Immature natural killer cell (primary cell): ENCODE data around the gene LRRN1. TPM values are rescaled to one million over a fixed set of nuclear protein-coding genes. Genes with fewer than 3 reads are reported as not detected.

Experiments used
- DNase-seq, 3 donors: peaks; one replicate each; pipeline ENCODE4 v3.0.0; 2022; ENCODE audit warnings: mixed read lengths in 1 of 3
- H3K27ac Mint-ChIP-seq, 6 donors: one replicate each; pipeline ENCODE4 v1.8.0; 2020; ENCODE audit warnings: mixed read lengths in 6 of 6, mild to moderate bottlenecking in 5 of 6, inconsistent platforms in 4 of 6, moderate library complexity in 3 of 6
- H3K27me3 Mint-ChIP-seq, 3 donors: one replicate each; pipeline ENCODE4 v1.8.0; 2020 to 2021; ENCODE audit warnings: low read depth in 3 of 3, mild to moderate bottlenecking in 3 of 3, mixed read lengths in 3 of 3, moderate library complexity in 3 of 3, inconsistent platforms in 1 of 3
- H3K36me3 Mint-ChIP-seq, 3 donors: one replicate each; pipeline ENCODE4 v1.8.0; 2020; ENCODE audit warnings: mixed read lengths in 3 of 3, inconsistent platforms in 2 of 3, mild to moderate bottlenecking in 2 of 3
- H3K4me1 Mint-ChIP-seq, 2 donors: one replicate each; pipeline ENCODE4 v1.8.0; 2020; ENCODE audit warnings: inconsistent platforms in 2 of 2, mild to moderate bottlenecking in 2 of 2, mixed read lengths in 2 of 2, moderate library complexity in 1 of 2
- H3K4me3 Mint-ChIP-seq, 5 donors: one replicate each; pipeline ENCODE4 v1.8.0; 2020; ENCODE audit warnings: mild to moderate bottlenecking in 5 of 5, mixed read lengths in 5 of 5, inconsistent platforms in 3 of 5, moderate library complexity in 3 of 5
- H3K9me3 Mint-ChIP-seq, 6 donors: one replicate each; pipeline ENCODE4 v1.8.0; 2020; ENCODE audit warnings: mild to moderate bottlenecking in 6 of 6, mixed read lengths in 6 of 6, inconsistent platforms in 4 of 6, moderate library complexity in 3 of 6
- polyA plus RNA-seq, 3 donors: library from polyadenylated mRNA; unstranded; fragments of 300-500 nt; fragmentation: Illumina TruSeq; gene quantifications; one replicate each; pipeline ENCODE4 v1.2.3, GENCODE V29; 2021

The LRRN1 gene
- polyA plus RNA-seq, 3 donors from 2014 or later = 0.30 to 0.84 TPM; not detected in 1

- Mint-ChIP-seq H3K4me3 (no peak overlapping the region), H3K9me3 (no peaks in the 10 kb centered on the region), H3K27me3 (peaks cover 0 to 3% (median 2%) of the 10 kb centered on the region in 3 donors), H3K27ac (no peak overlapping the region), H3K4me1 (no peaks in the 10 kb centered on the region), H3K36me3 (peaks cover 0 to 3% (median 0%) of the 10 kb centered on the region in 3 donors)
- no peak for DNase-seq
Observed at GRCh38 chr3:3783696-3784095, 15.5 kb upstream of the LRRN1 start.

- Mint-ChIP-seq H3K4me3 (no peak overlapping the region), H3K4me1 (no peaks in the 10 kb centered on the region), H3K9me3 (peaks cover 0 to 7% (median 0%) of the 10 kb centered on the region in 6 donors), H3K27ac (no peak overlapping the region), H3K27me3 (peaks cover 0 to 7% (median 0%) of the 10 kb centered on the region in 3 donors), H3K36me3 (no peaks in the 10 kb centered on the region)
- no peak for DNase-seq
Observed at GRCh38 chr3:3792391-3792790, 6.8 kb upstream of the LRRN1 start.

- H3K4me3 Mint-ChIP-seq = peak overlapping the region; percentile 89 to 96 (median 91)
- peaks cover 0 to 8% (median 0%) of the 10 kb centered on the region in 6 donors for H3K9me3 Mint-ChIP-seq
- H3K27ac Mint-ChIP-seq = peak overlapping the region; percentile 23 to 86 (median 78)
- peak; percentile 33 to 54 (median 41) for DNase-seq
- H3K36me3 Mint-ChIP-seq = peaks cover 0 to 4% (median 0%) of the 10 kb centered on the region in 3 donors
- H3K4me1 Mint-ChIP-seq = peaks cover 18 to 22% of the 10 kb centered on the region in 2 donors
- peaks cover 4 to 16% (median 4%) of the 10 kb centered on the region in 3 donors for H3K27me3 Mint-ChIP-seq
Observed at GRCh38 chr3:3798631-3799113, 559 bp upstream of the LRRN1 start.

DNA sequence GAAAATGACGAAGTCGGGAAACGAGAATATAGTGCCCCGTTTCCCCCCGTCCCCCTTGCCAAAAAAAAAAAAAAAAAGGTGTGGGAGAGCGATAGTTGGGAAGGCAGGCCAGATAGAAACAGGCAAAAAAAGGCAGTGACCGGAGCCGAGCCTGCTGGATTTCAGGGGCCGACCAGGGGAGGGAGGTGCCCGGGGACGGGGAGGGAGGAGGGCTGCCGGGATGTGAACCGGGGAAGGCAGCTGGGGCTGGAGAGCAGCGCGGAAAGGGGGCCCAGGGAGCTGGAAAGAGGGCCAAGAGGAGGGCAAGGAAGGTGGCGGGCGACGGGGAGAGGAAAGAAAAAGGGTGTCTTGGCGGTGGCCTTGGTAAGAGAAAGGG, 837 bp downstream of the LRRN1 start:
- peaks cover 0 to 4% (median 0%) of the 10 kb centered on the region in 3 donors for H3K36me3 Mint-ChIP-seq
- H3K27ac Mint-ChIP-seq = peak overlapping the region in 1 of 6 donors; percentile 17
- peaks cover 4 to 14% (median 4%) of the 10 kb centered on the region in 3 donors for H3K27me3 Mint-ChIP-seq
- H3K9me3 Mint-ChIP-seq = peaks cover 0 to 8% (median 0%) of the 10 kb centered on the region in 6 donors
- peak overlapping the region; percentile 74 to 89 (median 82) for H3K4me3 Mint-ChIP-seq
- peaks cover 18 to 22% of the 10 kb centered on the region in 2 donors for H3K4me1 Mint-ChIP-seq
- DNase-seq = no peak

DNA sequence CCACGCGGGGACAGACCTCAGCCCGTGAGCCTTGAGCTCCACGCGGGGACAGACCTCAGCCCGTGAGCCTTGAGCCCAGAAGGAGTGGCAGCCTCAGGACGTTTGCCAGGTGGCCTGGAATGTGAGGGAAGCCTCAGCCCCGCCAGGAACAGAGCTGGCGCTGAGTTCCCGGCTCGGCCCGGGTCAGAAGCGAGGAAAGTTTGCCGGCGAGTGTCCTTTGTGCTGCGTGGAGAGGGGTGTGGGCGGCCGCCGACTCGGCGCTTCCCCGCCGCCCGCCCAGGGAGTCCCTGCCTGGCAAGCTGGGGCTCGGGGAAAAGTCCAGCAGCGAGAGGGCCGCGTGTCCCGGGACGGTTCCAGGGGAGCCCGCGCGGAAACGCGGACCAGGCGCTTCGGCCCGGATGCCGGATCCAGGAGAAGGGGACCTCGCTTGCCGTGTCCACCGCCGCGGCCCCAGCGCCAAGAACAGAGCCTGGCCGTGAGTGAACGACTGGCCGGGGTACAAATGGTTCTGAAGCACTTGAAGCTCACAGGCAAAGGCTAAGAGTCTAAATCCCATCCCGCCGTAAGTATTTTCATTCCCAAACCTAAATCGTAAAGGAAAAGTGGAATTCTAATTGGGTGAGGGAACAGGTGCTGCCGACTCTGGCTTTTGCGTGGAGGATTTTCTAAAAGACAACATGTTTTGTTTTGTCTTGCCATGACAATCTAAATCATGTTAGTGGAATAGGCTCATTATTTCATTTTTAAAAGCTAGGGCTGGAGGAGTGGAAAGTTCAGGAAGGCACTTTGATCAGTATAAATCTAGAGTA, 1.7 kb downstream of the LRRN1 start:
- Mint-ChIP-seq H3K4me1 (peaks cover 18 to 22% of the 10 kb centered on the region in 2 donors), H3K36me3 (peaks cover 0 to 4% (median 0%) of the 10 kb centered on the region in 3 donors), H3K27me3 (peaks cover 4 to 14% (median 4%) of the 10 kb centered on the region in 3 donors), H3K27ac (peak overlapping the region in 1 of 6 donors; percentile 46), H3K4me3 (peak overlapping the region; percentile 55 to 89 (median 66)), H3K9me3 (peaks cover 0 to 6% (median 0%) of the 10 kb centered on the region in 6 donors)
- DNase-seq = no peak

- Mint-ChIP-seq H3K36me3 (peaks cover 0 to 4% (median 0%) of the 10 kb centered on the region in 3 donors), H3K4me3 (peak overlapping the region; percentile 55 to 67 (median 64)), H3K4me1 (peaks cover 18 to 22% of the 10 kb centered on the region in 2 donors), H3K9me3 (peaks cover 0 to 6% (median 0%) of the 10 kb centered on the region in 6 donors), H3K27me3 (peaks cover 4 to 14% (median 4%) of the 10 kb centered on the region in 3 donors), H3K27ac (peak overlapping the region in 1 of 6 donors; percentile 46)
- no peak for DNase-seq
Observed at GRCh38 chr3:3801494-3801841, 2.2 kb downstream of the LRRN1 start.

DNA sequence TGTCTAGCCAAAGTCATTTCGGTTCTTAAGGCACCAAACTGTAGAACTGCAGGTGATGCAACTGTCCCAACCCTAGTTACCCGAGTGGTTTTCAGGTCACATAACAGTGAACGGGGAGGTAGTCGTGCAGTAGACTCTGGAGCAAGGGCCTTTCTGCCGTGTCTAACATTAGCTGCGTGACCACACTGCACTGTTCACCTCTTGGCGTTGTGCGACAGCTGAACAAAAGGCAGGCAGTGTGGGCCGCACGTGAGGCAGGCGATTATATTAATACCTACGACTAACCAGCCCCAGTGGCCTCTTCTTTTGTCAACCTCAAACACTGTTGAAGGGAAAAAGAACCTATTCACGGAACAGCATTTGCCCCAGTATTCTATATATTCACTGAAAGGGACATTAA, 2.8 kb downstream of the LRRN1 start:
- Mint-ChIP-seq H3K4me3 (peak overlapping the region in 2 of 5 donors; percentile 60 to 67), H3K27ac (no peak overlapping the region), H3K36me3 (peaks cover 0 to 4% (median 0%) of the 10 kb centered on the region in 3 donors), H3K4me1 (peaks cover 18 to 22% of the 10 kb centered on the region in 2 donors), H3K9me3 (peaks cover 0 to 4% (median 0%) of the 10 kb centered on the region in 6 donors), H3K27me3 (peaks cover 4 to 12% (median 4%) of the 10 kb centered on the region in 3 donors)
- DNase-seq = no peak

DNA sequence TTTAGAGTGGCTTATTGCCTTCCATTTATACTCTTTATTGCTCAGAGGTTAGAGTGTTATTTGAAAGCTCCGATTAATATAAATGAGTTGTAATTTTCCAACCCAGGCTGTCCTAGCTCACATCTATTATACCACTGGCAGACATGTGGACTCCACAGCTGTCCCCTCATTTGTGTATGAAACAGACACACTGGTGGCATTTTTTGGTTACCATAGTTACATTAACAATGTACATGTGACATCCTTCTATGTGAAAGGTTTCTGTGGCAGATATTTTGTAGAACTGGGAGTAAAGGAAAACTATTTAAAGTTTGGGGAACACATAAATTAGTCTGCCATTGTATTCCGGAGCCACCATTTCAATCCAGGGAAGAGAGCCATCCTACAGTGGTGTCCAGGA, 5.3 kb downstream of the LRRN1 start:
- peaks cover 8 to 11% of the 10 kb centered on the region in 2 donors for H3K4me1 Mint-ChIP-seq
- no peak overlapping the region for H3K27ac Mint-ChIP-seq
- peaks cover 0 to 6% (median 2%) of the 10 kb centered on the region in 3 donors for H3K27me3 Mint-ChIP-seq
- no peak overlapping the region for H3K4me3 Mint-ChIP-seq
- DNase-seq = no peak
- no peaks in the 10 kb centered on the region for H3K9me3 Mint-ChIP-seq
- H3K36me3 Mint-ChIP-seq = peaks cover 0 to 4% (median 0%) of the 10 kb centered on the region in 3 donors

- Mint-ChIP-seq H3K36me3 (peaks cover 0 to 4% (median 0%) of the 10 kb centered on the region in 3 donors), H3K27me3 (peaks cover 0 to 6% (median 0%) of the 10 kb centered on the region in 3 donors), H3K27ac (no peak overlapping the region), H3K9me3 (no peaks in the 10 kb centered on the region), H3K4me1 (peaks cover 6 to 7% of the 10 kb centered on the region in 2 donors), H3K4me3 (no peak overlapping the region)
- DNase-seq = no peak
Observed at GRCh38 chr3:3806092-3806491, 6.9 kb downstream of the LRRN1 start.

DNA sequence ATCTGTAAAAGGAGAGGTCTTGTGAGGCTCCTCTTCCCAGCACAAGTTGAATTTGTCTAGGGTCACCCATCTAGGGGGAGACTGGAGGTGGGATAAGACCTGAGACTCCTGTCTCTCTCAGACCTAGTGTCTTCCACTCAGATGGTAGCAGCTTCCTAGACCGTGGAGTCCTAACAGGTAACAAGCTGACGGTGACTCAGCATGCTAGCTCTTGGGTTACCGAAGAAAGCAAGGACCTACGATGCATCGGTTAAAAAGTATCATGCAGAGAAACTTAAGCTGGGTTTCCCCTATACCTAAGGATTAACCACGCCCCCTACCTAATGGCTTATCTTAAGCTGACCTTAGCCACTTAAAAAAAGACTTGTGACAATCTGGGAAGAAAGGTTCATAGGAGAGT, 7.6 kb downstream of the LRRN1 start:
- Mint-ChIP-seq H3K4me1 (peaks cover 0 to under 1% of the 10 kb centered on the region in 2 donors), H3K4me3 (no peak overlapping the region), H3K27ac (no peak overlapping the region), H3K27me3 (peaks cover 0 to 3% (median 0%) of the 10 kb centered on the region in 3 donors), H3K36me3 (peaks cover 0 to 4% (median 1%) of the 10 kb centered on the region in 3 donors), H3K9me3 (no peaks in the 10 kb centered on the region)
- DNase-seq = no peak

- peaks cover 0 to 8% (median 0%) of the 10 kb centered on the region in 3 donors for H3K36me3 Mint-ChIP-seq
- peaks cover 0 to 4% (median 0%) of the 10 kb centered on the region in 3 donors for H3K27me3 Mint-ChIP-seq
- H3K27ac Mint-ChIP-seq = no peak overlapping the region
- no peaks in the 10 kb centered on the region for H3K9me3 Mint-ChIP-seq
- no peaks in the 10 kb centered on the region for H3K4me1 Mint-ChIP-seq
- DNase-seq = no peak
- no peak overlapping the region for H3K4me3 Mint-ChIP-seq
Observed at GRCh38 chr3:3813013-3813412, 13.8 kb downstream of the LRRN1 start.

DNA sequence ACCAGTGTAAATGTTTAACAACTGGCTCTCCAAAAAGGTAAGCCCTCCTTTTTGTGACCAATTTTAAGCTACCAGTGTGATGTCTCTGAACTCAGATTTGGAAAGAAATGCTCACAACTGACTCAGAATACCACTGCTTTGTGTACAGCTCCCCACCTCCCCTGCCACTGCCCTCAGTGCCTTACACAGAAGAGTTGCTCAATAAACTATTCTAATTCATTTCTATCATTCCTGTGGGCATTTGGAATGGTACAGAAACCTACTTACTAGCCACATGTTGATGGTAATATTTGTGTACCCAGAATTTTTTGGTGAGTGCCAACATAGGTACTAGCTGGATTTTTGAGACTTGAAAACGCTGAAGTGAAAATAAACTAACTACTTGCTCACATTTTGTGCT, 16.0 kb downstream of the LRRN1 start:
- Mint-ChIP-seq H3K27ac (no peak overlapping the region), H3K9me3 (no peaks in the 10 kb centered on the region), H3K36me3 (peaks cover 0 to 16% (median 1%) of the 10 kb centered on the region in 3 donors), H3K4me1 (no peaks in the 10 kb centered on the region), H3K4me3 (no peak overlapping the region), H3K27me3 (peaks cover 0 to 4% (median 0%) of the 10 kb centered on the region in 3 donors)
- DNase-seq = no peak

DNA sequence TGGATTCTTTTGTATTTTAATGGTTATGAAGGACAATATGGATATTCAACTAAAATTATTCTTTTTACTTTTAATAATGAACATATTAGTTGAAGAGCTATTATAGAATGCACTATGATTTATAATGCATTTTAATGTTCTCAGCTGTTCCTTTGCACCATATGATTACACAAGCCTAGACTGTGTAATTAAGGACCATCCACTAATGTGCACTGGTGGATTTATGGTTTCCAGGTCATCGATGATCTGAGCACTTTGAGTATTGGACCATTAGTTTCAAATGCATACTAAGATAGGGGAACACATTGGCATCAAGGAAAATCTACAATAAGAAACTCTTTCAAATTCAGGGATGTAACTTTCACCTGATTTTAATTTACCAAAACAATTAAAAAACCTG, 16.8 kb downstream of the LRRN1 start:
- Mint-ChIP-seq H3K27me3 (peaks cover 0 to 4% (median 0%) of the 10 kb centered on the region in 3 donors), H3K27ac (no peak overlapping the region), H3K36me3 (peaks cover 0 to 16% (median 4%) of the 10 kb centered on the region in 3 donors), H3K4me1 (no peaks in the 10 kb centered on the region), H3K4me3 (no peak overlapping the region), H3K9me3 (no peaks in the 10 kb centered on the region)
- no peak for DNase-seq

DNA sequence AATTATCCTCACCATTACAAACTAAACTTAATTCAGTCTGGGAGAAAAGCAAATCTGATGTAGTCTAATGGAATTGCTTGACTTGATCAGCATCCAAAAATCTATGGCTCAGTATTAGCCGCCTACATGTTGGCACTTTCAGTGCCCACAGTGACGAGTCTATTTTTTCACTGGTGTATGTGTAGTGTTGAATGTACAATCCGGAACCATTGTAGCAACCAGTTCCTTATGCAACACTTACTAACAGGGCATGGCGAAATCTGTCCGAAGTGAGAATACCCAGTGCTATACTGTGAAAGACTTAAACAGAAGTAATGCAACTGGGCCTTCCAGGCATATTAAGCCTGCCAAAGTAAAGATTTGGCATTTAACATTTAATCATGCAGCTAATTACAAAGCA, 18.6 kb downstream of the LRRN1 start:
- no peaks in the 10 kb centered on the region for H3K4me1 Mint-ChIP-seq
- no peak overlapping the region for H3K27ac Mint-ChIP-seq
- H3K27me3 Mint-ChIP-seq = peaks cover 0 to 4% (median 0%) of the 10 kb centered on the region in 3 donors
- peaks cover 0 to 12% (median 4%) of the 10 kb centered on the region in 3 donors for H3K36me3 Mint-ChIP-seq
- H3K9me3 Mint-ChIP-seq = no peaks in the 10 kb centered on the region
- no peak for DNase-seq
- H3K4me3 Mint-ChIP-seq = no peak overlapping the region
